HG03442 (cell line): ENCODE measurements around the gene CNKSR2.

Experiments
- ATAC-seq: cut with Tn5 transposase; IDR thresholded peaks from one replicate; pipeline ENCODE4 v1.9.1; 2021; ENCODE audit warnings: mild to moderate bottlenecking, moderate library complexity; ENCODE audit not compliant: unreplicated experiment

CNKSR2 gene

DNA sequence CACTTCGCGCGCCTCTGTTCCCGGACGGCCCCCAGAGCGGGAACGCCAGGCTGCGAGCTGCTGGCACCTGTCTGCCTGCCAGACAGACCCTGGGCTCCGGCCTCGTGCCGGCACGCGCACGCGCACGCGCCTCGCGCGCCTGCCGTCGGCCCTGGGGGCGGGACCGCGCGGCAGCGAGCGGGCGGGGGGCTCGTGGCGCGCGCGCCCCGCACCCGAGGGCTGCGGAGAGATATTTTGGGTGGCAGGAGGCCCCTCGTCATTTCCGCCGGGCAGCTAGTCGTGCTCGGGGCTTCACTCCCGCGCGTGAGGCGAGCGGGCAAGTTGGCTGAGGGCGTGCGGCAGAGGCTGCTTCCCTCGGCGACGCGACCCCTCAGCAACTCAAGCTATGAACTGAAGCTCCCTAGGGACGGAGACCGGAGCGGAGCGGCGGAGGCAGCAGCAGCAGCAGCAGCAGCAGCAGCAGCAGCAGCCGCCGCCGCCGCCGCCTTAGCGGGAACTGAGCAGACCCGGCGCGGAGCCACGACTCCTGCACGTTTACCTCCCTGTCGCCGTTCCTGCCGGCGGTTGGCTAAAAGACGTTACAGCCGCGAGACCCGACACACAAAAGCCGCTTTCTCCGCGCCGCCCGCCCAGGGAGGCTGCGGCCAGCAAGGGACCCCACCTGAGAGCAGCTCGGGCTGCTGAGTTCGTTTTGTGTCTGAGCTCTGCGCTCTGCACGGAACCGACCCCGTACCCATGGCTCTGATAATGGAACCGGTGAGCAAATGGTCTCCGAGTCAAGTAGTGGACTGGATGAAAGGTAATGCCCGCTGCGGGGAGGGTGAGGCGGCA, at the start of gene CNKSR2:
Gene CNKSR2 (plus strand): TSS at position 256 of the 831 bp plus-strand sequence. CDS start 480 bp downstream, at position 736.
- ATAC-seq = peak; percentile 72

DNA sequence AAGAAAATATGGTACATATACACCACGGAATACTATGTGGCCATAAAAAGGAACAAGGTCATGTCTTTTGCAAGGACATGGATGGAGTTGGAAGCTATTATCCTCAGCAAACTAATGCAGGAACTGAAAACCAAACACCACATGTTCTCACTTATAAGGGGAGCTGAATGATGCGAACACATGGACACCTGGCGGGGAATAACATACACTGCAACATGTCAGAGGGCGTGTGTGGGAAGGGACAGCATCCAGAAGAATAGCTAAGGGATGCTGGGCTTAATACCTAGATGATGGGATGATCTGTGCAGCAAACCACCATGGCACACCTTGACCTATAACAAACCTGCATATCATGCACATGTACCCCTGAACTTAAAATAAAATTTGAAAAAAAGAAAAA, 19.5 kb upstream of the CNKSR2 start:
- no peak for ATAC-seq

DNA sequence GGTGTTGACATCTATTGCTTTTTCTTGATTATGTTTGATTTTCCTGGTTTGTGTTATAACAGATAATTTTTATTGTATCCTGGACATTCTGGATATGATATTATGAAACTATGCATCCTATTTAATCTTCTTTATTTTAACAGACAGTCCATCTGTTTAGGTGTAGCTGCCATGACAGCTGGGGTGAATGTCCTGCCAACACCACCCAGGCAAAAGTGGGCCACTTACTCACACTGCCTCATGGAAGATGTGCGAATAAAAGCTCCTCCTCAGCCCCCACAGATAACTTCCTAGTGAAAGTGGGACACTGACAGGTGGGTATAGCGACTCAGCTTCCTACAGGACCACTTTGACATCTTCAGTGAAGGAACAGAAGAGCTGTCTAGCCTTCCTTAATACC, 18.4 kb upstream of the CNKSR2 start:
- no peak for ATAC-seq

- no peak for ATAC-seq
Measured at GRCh38 chrX:21369613-21370012, 4.6 kb upstream of the CNKSR2 start.

DNA sequence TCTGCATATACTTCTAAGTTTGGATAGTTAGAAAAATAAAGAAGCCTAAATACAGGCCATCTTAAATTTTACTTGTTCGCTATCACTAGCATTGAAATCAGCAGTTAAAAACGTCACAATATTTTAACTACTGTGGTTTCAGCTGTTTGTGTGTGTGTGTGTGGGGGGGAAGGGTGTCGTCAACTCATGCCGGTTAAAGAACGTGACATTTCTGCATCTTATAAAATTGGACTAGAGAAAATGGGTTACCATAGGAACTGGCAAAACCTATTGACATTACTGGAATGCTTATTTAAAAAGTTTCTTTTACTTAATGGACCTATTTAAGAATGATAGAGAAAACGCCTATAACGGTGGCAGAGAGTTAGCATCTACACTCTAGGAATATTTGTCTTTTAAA, 1.2 kb upstream of the CNKSR2 start:
- ATAC-seq = no peak

DNA sequence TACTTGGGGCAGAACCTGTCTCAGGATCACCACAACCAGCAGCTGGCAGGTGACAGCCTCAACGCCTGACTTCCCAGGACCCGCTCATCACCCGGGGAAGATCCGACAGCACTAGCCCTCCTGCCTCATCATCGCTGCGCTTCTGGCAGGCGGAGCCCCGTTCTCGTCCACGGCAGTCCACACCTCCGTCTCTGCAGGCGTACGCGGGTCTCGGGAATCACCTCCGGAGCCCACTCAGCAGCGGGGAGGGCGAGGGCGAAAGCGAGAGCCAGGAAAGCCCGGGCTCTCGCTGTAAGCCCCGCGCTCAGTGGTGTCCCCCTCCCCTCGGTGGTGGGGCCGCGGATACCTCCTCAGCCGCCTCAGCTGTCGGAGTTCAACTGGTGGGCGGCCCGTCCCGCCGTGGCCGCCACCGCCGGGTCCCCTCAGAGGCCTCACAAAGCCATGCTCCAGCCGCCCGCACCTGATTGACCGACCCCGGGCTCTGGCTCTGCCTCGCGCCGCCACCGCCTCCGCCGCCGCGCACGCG, 518 bp upstream of the CNKSR2 start:
- peak; percentile 24 for ATAC-seq

DNA sequence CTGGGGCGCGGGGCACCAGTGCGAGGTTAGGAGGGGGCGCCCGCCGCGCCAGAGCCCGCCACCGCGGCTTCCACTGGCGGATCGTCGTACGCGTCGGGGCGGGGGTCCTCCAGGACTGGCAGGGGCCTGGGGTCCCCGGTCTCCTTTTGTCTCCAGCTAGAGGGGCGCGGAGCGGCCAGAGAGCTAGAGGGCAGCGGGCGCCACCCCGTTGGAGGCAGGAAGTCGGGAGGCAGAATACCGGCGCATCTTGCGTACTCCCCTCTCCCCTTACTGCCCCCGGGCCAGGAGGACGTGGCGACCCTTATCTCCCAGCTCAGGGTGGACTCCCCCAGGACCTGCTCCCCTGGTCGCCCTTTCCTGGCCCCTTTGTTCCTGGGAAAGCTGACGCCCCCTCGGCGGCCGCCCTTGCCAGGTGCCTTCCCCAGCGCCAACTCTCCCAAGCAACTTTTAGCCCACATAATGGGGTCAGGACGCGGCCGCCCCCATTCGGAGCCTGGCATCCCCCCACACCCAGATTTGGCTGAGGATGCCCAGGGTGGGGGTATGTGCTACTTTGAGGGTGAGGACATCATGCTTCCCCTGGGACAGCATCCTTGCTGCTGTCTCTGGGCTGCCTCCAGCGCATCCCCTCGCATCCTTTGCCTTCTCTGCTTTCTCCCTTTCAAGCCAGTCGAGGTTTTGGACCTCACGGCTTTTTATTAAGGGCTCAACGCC, 933 bp downstream of the CNKSR2 start:
- ATAC-seq = no peak

GRCh38 chrX:21375708-21376009, 1.4 kb downstream of the CNKSR2 start:
- ATAC-seq = no peak

DNA sequence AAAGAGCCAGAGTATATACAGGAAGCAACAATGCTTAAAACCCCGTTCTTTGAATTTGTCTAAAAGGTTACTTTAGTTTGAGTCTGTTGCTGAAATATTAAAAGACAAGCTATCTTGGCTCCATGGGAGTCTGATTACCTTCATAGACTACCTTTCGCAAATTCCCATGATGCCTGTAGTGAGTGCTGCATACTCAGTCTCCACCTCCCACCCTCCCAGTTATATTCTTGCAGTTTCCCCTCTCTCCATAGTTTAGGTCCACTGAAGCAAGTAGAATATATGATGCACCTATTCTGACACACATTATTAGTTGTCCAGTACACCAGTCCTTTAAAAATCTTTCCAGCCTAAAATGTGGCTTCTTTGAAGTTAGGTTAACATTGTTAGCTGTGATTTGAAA, 2.4 kb downstream of the CNKSR2 start:
- ATAC-seq = no peak

DNA sequence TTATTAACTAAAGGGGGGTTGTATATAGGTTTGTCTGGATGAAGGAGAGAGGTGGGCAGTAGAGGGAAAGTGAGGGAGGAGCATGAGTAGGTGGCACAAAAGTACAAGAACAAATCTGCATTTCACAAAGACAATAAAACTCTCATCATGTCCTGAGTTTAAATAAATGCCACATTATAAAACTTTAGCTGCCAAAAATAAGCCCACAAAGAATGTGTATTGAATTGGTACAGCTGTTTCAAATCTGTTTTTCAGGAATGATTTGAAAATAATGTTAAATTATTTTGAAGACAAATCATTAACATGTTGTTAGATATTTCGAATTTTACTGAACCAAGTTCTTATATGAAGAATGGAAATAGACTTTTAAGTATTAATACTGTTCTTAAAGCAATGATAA, 5.8 kb downstream of the CNKSR2 start:
- ATAC-seq = no peak

- ATAC-seq = no peak
Measured at GRCh38 chrX:21382715-21383114, 8.5 kb downstream of the CNKSR2 start.

GRCh38 chrX:21383546-21383945, 9.3 kb downstream of the CNKSR2 start:
- ATAC-seq = no peak

- ATAC-seq = no peak
Measured at GRCh38 chrX:21384178-21384577, 10.0 kb downstream of the CNKSR2 start.

DNA sequence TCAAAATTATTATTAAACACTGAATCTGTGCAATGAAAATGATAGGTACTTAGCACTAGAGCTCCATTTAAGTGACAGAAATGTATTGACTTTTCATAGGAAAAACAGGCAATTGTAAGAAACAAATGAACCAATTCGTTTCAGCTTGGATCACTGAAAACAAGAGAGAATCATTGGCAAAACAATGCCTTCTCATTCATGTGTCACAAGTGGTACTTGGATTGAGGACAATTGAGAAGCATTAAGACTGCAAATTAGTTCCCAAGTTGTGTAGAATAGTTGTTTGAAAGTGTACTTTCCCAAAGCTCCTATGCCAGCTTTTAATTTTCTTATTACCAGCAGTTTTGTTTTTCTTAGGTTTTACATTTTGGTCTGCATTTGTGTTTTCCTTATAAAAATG, 20.6 kb downstream of the CNKSR2 start:
- no peak for ATAC-seq

DNA sequence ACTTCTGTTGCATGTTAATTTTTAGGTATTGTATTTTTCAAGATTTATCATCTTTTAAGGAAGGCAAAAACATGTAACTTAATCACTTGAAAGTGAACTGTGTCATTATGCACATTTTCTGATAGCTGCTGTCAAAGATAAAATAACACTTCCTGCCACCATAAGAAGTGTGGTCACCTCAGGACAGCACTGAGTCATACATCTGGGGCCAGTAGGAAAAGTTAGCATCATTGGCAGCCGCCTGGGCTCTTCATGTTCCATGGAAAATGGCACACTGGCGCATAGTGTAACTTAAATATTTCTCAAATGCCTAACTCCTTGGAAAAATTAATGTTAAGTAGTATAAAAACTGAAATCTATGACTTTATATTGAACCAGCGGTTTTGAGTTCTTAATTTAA, 24.2 kb downstream of the CNKSR2 start:
- ATAC-seq = no peak

GRCh38 chrX:21400408-21401121, 26.3 kb downstream of the CNKSR2 start:
- ATAC-seq = no peak

DNA sequence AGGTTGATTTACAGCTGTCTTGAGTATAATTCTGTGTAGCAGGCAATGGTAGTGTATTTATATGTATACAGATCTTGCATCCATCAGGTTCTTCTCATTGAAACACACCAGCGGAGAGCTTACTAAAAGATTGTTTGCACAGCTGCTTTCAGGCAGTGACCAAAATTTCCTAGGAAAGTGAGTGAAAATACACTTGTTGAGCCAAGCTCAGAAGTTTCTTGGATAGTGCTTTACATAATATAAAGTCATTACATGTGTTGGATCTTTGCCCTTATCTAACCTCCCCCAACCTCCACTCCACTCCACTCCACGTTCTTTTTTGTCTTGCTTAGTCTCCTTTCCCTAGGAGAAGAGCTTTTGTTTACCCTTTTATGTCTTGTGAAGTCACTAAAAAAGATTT, 34.1 kb downstream of the CNKSR2 start:
- ATAC-seq = no peak

GRCh38 chrX:21408788-21409187, 34.6 kb downstream of the CNKSR2 start:
- no peak for ATAC-seq

- no peak for ATAC-seq
Measured at GRCh38 chrX:21412029-21412428, 37.8 kb downstream of the CNKSR2 start.

- ATAC-seq = no peak
Measured at GRCh38 chrX:21412883-21413282, 38.7 kb downstream of the CNKSR2 start.

GRCh38 chrX:21427086-21427485, 52.9 kb downstream of the CNKSR2 start:
- ATAC-seq = no peak

GRCh38 chrX:21437036-21437435, 62.8 kb downstream of the CNKSR2 start:
- no peak for ATAC-seq
